ENCODE data around the gene GMEB1.
A peak's percentile ranks its signal among the peaks of the same experiment; 100 is the strongest.

GMEB1 gene

GRCh38 chr1:28755701-28756100, 87.1 kb downstream of the GMEB1 start:
- FAIRE-seq, result no peak

DNA sequence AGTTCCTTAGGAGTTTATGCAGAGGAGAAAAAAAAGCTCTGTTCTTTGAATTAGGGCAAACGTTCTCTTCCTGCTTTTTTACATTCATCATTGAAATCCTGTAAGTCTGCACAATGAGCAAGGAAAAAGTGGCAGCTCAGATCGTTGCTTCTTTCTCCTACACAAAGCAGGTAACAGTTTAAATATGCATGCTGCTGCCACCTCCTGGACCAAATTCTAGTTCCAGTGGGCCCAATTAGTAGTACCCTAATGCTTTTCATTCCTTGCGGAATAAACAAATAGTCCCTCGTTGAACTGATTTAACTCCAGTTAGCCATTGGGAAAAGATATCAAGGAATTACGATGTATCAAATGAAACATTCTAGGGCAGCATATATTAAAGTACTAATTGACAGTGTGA, 88.3 kb downstream of the GMEB1 start:
- peak; percentile 55 for FAIRE-seq

- FAIRE-seq, result no peak
Measured at GRCh38 chr1:28758420-28758819, 89.8 kb downstream of the GMEB1 start.

GRCh38 chr1:28759257-28759656, 90.7 kb downstream of the GMEB1 start:
- no peak for FAIRE-seq

DNA sequence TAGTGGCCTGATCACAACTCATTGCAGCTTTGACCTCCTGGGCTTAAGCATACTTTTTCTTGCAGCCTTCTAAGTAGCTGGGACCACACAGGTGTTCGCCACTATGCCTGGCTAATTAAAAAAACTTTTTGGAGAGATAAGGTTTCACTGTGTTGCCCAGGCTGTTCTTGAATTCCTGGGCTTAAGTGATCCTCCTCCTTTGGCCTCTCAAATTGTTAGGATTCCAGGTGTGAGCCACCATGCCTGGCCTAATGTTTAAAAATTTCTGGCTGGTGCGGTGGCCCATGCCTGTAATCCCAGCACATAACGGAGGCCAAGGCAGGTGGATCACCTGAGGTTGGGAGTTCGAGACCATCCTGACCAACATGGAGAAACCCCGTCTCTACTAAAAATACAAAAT, 92.6 kb downstream of the GMEB1 start:
- FAIRE-seq, result no peak

- no peak for FAIRE-seq
Measured at GRCh38 chr1:28766532-28767183, 98.1 kb downstream of the GMEB1 start.
